NCI-H2107 (cell line): ENCODE data around the gene TMEM139.

ENCODE experiments used
- DNase-seq: peaks from one replicate; lab custom pipeline; 2025; lab: John Stamatoyannopoulos, UW

TMEM139 gene

DNA sequence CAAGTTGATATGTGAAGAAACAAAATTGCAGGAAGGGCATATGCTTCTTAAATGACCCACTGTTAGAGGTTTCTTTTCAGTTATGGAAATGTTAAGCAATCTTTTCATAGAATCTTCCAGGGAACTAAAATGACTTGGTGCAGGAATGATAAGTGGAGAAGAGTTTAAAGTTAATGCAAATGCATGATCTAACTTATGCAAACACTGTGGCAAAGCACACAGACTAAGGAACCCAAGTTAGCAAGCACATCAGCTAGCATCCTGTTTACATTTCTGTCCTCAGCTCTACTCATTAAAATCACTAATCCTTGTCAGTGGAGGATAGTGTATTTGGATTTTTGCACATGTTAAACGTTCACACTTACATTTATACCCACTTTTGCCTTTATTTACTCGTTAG, 40.5 kb downstream of the TMEM139 start:
- DNase-seq = no peak

DNA sequence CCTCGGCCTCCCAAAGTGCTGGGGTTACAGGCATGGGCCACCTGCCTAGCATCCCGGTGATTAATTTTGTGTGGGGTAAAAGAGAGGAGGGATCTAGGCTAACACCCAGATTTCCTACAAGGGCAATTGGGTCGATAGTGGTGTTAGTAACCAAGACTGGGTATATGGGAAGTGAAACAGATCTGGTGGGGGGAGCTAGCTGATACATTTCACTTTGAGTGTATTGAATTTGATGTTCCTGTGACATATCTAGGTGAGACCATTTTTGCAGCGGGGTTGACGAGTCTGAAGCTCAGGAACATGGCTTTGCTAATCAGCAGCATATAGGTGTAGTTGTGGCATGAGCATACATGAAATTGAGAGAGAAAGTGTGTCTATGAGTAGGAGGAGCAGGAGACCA, 43.1 kb downstream of the TMEM139 start:
- no peak for DNase-seq

DNA sequence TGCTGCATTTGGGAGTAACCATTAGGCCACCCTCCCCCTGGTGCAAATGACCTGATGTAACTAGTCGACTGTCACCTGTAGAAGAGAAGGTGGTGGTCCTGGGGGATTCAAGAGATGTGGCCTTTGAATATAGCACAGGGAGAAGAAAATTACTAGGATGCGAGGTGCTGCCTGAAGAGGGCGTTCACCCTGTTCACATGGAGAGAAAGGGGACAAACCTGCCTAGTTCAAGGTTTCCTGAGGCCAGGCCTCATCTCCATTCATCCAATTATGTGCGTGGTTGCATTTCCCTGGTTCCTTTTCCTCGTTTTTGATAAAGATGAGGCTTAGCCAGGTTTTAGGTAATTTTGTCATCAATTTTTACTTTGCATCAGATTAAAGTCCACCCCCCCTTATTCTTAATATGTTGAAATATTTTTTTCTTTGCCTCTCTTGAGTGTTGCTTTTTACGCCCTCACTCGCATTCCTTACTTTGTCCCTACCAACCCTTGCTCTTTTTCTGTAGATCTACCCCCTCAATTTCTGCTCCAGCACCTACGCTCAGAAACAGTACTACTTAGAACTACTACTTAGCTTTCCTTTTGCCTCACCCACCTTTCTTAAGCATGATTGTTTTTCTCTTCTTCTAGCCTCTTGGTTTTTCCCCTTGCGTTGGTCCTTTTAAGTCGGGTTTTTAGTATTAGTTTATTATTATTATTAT, 44.9 kb downstream of the TMEM139 start:
- no peak for DNase-seq

DNA sequence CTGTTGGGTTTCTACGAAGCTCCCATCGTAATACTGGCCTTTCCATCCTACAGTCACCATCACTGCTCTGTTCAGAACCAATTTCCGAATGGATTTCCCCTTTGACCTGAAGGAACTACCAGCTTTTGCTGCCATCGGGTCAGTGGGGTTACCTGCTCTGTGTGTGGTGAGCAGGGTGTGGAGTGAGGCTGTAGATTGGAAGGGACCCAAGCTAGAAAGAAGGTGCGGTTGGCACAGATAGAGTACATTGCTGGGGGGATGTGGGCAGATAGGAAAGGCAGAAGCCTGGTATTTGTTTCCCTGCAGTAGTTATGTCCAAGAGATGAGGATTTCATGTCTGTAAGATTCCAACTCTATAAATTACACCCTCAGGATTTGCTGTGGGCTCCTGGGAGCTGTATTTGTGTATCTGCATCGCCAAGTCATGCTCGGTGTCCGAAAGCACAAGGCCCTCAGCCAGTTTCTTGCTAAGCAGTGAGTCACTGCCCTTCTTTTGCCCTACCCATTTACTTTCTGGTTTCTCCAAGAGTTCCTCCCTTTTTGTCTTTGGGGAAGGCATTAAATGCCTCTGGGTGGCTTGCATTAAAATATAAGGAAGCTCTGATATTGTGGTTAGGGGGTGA, 46.5 kb downstream of the TMEM139 start:
- no peak for DNase-seq

DNA sequence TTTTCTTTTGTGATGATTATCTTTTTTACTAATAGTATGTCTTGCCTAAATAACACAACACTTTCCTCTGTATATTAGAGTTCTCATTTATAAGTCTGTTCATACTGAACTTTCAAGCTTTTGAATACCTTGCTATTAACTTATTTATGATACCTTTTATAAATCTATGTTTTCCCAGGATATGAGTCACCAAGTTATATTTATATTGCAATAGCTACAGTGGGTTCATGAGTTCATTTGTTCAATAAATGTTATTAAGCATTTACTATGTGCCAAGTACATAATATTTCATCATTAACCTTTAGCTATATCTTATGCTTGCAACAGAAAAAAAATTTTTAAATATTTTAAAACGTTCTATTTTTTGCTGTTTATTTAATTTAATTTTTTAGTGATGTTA, 49.5 kb downstream of the TMEM139 start:
- no peak for DNase-seq

DNA sequence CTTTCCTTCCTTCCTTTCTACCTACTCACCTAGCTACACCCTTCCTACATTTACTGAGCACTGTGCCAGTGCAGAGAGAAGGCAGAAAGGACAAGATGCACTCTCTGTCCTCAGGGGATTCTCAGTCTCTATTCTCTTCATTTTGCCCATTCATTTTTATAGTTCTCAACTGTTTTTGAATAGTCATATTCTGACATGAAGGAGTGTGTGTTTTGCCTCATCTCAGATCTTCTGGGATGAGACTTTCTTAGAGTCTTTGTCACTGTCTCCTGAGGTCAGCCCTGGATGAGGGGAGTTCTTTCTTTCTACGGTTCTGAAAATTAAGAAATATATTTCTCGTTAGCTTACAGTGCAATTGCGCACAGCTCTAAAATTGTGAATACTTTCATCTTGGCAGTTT, 52.5 kb downstream of the TMEM139 start:
- DNase-seq = no peak
